ENCODE data around the gene FAM193A.

The FAM193A gene

GRCh38 chr4:2744576-2745270, 208.3 kb downstream of the FAM193A start:
- TF ChIP-seq CEBPB (IDR thresholded peaks at IDR 0.05), result no peak
- TF ChIP-seq FOXM1 (IDR thresholded peaks at IDR 0.05; ENCODE audit: borderline replicate concordance, low read depth), result no peak
- no peak for TF ChIP-seq RAD21 (IDR thresholded peaks at IDR 0.05; ENCODE audit: low read depth)

GRCh38 chr4:2745516-2745915, 209.1 kb downstream of the FAM193A start:
- TF ChIP-seq MAX (IDR thresholded peaks at IDR 0.05) (no peak), EGR1 (IDR thresholded peaks at IDR 0.05) (no peak), YY1 (IDR thresholded peaks at IDR 0.05; ENCODE audit: low read depth) (no peak), REST (IDR thresholded peaks at IDR 0.05; ENCODE audit: low read depth) (no peak), EP300 (IDR thresholded peaks at IDR 0.05; ENCODE audit: borderline replicate concordance) (no peak), TEAD4 (IDR thresholded peaks at IDR 0.05) (no peak), USF1 (IDR thresholded peaks at IDR 0.05) (no peak), FOXM1 (IDR thresholded peaks at IDR 0.05; ENCODE audit: borderline replicate concordance, low read depth) (no peak), CREB1 (IDR thresholded peaks at IDR 0.05; ENCODE audit: low read depth) (no peak), TAF1 (IDR thresholded peaks at IDR 0.05; ENCODE audit: low read depth) (no peak), RAD21 (IDR thresholded peaks at IDR 0.05; ENCODE audit: low read depth) (no peak), CEBPB (IDR thresholded peaks at IDR 0.05) (no peak), ZBTB7A (IDR thresholded peaks at IDR 0.05; ENCODE audit: low read depth) (no peak), TCF12 (IDR thresholded peaks at IDR 0.05; ENCODE audit: low read depth) (no peak)

GRCh38 chr4:2745981-2746806, 209.7 kb downstream of the FAM193A start:
- no peak for TF ChIP-seq TEAD4 (IDR thresholded peaks at IDR 0.05)
- TF ChIP-seq CEBPB (IDR thresholded peaks at IDR 0.05), result no peak
- no peak for TF ChIP-seq RAD21 (IDR thresholded peaks at IDR 0.05; ENCODE audit: low read depth)
- TF ChIP-seq EP300 (IDR thresholded peaks at IDR 0.05; ENCODE audit: borderline replicate concordance), result no peak
- TF ChIP-seq TCF12 (IDR thresholded peaks at IDR 0.05; ENCODE audit: low read depth), result no peak
- TF ChIP-seq USF1 (IDR thresholded peaks at IDR 0.05), result no peak
- no peak for TF ChIP-seq FOXM1 (IDR thresholded peaks at IDR 0.05; ENCODE audit: borderline replicate concordance, low read depth)
- no peak for TF ChIP-seq ZBTB7A (IDR thresholded peaks at IDR 0.05; ENCODE audit: low read depth)
- no peak for TF ChIP-seq REST (IDR thresholded peaks at IDR 0.05; ENCODE audit: low read depth)
- no peak for TF ChIP-seq NFIC (IDR thresholded peaks at IDR 0.05)

GRCh38 chr4:2746891-2747695, 210.6 kb downstream of the FAM193A start:
- TF ChIP-seq EP300 (IDR thresholded peaks at IDR 0.05; ENCODE audit: borderline replicate concordance) (no peak), USF1 (IDR thresholded peaks at IDR 0.05) (no peak), CREB1 (IDR thresholded peaks at IDR 0.05; ENCODE audit: low read depth) (no peak)

All from Ishikawa (cell line).